K562 (cell line): ENCODE measurements around the gene HDAC1. TPM values are rescaled to one million over a fixed set of nuclear protein-coding genes. Genes with fewer than 3 reads are reported as not detected.

Experiments used
- MTA2 ChIP-seq: fragments of 450-650 bp; IDR thresholded peaks from 2 replicates; pipeline ENCODE4 v1.6.1; 2016; ENCODE audit warnings: low read depth
- ZNF318 ChIP-seq, 2 experiments: fragments of 450-650 bp; IDR thresholded peaks; 2 replicates each; pipeline ENCODE4 v1.6.1; 2016; ENCODE audit warnings: mild to moderate bottlenecking in 2 of 2, borderline replicate concordance in 1 of 2, low read depth in 1 of 2, moderate library complexity in 1 of 2
- polyA plus RNA-seq, 8 experiments: library from polyadenylated mRNA; depleted of rRNA in 4 of 8; stranded (reverse) in 5 of 8; unstranded in 3 of 8; fragments of >200 nt; fragmentation: Nextera tagmentation in 2 of 8; fragmentation: Illumina TruSeq in 1 of 8; extraction: Ambion mirVana in 2 of 8; extraction: Trizol in 1 of 8; gene quantifications; 2 replicates each; pipeline versions ENCODE4 v1.2.1 to v1.2.3, GENCODE V29; 2011 to 2014; ENCODE audit warnings: inconsistent platforms in 1 of 8, missing spikeins in 1 of 8
- total RNA-seq, 7 experiments: library from RNA; depleted of rRNA in 6 of 7; stranded (reverse); fragments of >200 nt in 6 of 7; fragmentation: Illumina TruSeq in 2 of 7; extraction: Trizol in 2 of 7; gene quantifications; 2 replicates each; pipeline versions ENCODE4 v1.2.1 to v1.2.3, GENCODE V29; 2011 to 2021; ENCODE audit warnings: low replicate concordance in 1 of 7
- TF ChIP-seq, protein P1 (sequence below): fragments of 200-600 bp; sonication (generic); IDR thresholded peaks from one replicate; pipeline ENCODE4 v1.6.1; 2012; ENCODE audit warnings: mild to moderate bottlenecking, low read depth, low read length, inconsistent platforms

HDAC1 gene
- total and polyA plus RNA-seq, 9 of the 15 experiments (the other 6 are each of a cell fraction or from before 2014, with no cell fraction given) = 169 to 384 (median 193) TPM

DNA sequence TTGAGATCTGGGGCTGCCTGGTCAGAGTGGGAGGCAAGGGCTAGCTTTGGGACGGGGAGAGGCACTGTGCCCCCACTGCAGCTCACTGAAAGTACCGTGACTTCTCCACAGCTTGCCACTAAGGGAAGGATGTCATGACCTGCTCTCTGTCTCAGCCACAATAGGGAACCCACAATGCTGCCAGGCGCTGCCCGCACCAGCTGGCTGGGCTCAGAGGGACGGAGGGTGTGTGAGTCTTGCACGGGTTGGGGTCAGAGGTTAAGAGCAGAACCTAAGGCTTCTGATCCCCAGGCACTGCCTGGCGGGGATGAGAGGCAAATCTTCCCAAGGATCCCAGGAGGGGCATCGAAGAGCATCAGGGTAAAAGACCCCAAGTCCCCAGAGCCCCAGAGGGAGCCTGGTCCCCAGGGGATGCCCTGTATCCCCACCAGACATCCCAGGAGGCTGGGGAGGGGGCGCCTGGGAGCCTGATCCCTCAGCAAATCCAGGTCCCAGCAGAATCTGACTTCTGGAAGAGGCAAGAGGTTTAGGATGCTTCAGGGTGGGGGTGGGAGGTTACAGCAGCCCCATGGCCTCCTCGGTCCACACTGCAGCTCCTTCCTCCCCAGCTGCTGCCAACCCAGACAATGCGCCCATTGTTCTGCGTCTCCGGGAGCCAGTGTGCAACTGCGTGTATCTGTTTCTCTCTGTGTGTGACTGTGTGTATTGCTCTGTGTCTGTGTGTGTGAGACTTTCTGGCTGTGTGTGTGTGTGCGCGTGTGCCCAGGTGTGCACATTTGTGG is 46.2 kb downstream of the HDAC1 start (continued):
- TF ChIP-seq ZNF318 (IDR thresholded peaks at IDR 0.05; ENCODE audit: borderline replicate concordance in 1 of 2, low read depth in 1 of 2) = no peak
- TF ChIP-seq, protein P1, sequence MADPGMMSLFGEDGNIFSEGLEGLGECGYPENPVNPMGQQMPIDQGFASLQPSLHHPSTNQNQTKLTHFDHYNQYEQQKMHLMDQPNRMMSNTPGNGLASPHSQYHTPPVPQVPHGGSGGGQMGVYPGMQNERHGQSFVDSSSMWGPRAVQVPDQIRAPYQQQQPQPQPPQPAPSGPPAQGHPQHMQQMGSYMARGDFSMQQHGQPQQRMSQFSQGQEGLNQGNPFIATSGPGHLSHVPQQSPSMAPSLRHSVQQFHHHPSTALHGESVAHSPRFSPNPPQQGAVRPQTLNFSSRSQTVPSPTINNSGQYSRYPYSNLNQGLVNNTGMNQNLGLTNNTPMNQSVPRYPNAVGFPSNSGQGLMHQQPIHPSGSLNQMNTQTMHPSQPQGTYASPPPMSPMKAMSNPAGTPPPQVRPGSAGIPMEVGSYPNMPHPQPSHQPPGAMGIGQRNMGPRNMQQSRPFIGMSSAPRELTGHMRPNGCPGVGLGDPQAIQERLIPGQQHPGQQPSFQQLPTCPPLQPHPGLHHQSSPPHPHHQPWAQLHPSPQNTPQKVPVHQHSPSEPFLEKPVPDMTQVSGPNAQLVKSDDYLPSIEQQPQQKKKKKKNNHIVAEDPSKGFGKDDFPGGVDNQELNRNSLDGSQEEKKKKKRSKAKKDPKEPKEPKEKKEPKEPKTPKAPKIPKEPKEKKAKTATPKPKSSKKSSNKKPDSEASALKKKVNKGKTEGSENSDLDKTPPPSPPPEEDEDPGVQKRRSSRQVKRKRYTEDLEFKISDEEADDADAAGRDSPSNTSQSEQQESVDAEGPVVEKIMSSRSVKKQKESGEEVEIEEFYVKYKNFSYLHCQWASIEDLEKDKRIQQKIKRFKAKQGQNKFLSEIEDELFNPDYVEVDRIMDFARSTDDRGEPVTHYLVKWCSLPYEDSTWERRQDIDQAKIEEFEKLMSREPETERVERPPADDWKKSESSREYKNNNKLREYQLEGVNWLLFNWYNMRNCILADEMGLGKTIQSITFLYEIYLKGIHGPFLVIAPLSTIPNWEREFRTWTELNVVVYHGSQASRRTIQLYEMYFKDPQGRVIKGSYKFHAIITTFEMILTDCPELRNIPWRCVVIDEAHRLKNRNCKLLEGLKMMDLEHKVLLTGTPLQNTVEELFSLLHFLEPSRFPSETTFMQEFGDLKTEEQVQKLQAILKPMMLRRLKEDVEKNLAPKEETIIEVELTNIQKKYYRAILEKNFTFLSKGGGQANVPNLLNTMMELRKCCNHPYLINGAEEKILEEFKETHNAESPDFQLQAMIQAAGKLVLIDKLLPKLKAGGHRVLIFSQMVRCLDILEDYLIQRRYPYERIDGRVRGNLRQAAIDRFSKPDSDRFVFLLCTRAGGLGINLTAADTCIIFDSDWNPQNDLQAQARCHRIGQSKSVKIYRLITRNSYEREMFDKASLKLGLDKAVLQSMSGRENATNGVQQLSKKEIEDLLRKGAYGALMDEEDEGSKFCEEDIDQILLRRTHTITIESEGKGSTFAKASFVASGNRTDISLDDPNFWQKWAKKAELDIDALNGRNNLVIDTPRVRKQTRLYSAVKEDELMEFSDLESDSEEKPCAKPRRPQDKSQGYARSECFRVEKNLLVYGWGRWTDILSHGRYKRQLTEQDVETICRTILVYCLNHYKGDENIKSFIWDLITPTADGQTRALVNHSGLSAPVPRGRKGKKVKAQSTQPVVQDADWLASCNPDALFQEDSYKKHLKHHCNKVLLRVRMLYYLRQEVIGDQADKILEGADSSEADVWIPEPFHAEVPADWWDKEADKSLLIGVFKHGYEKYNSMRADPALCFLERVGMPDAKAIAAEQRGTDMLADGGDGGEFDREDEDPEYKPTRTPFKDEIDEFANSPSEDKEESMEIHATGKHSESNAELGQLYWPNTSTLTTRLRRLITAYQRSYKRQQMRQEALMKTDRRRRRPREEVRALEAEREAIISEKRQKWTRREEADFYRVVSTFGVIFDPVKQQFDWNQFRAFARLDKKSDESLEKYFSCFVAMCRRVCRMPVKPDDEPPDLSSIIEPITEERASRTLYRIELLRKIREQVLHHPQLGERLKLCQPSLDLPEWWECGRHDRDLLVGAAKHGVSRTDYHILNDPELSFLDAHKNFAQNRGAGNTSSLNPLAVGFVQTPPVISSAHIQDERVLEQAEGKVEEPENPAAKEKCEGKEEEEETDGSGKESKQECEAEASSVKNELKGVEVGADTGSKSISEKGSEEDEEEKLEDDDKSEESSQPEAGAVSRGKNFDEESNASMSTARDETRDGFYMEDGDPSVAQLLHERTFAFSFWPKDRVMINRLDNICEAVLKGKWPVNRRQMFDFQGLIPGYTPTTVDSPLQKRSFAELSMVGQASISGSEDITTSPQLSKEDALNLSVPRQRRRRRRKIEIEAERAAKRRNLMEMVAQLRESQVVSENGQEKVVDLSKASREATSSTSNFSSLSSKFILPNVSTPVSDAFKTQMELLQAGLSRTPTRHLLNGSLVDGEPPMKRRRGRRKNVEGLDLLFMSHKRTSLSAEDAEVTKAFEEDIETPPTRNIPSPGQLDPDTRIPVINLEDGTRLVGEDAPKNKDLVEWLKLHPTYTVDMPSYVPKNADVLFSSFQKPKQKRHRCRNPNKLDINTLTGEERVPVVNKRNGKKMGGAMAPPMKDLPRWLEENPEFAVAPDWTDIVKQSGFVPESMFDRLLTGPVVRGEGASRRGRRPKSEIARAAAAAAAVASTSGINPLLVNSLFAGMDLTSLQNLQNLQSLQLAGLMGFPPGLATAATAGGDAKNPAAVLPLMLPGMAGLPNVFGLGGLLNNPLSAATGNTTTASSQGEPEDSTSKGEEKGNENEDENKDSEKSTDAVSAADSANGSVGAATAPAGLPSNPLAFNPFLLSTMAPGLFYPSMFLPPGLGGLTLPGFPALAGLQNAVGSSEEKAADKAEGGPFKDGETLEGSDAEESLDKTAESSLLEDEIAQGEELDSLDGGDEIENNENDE = no peak
- no peak for TF ChIP-seq MTA2
- TF ChIP-seq, all 486 proteins: peak for 0
